ENCODE measurements around the gene STRADB.

The STRADB gene

DNA sequence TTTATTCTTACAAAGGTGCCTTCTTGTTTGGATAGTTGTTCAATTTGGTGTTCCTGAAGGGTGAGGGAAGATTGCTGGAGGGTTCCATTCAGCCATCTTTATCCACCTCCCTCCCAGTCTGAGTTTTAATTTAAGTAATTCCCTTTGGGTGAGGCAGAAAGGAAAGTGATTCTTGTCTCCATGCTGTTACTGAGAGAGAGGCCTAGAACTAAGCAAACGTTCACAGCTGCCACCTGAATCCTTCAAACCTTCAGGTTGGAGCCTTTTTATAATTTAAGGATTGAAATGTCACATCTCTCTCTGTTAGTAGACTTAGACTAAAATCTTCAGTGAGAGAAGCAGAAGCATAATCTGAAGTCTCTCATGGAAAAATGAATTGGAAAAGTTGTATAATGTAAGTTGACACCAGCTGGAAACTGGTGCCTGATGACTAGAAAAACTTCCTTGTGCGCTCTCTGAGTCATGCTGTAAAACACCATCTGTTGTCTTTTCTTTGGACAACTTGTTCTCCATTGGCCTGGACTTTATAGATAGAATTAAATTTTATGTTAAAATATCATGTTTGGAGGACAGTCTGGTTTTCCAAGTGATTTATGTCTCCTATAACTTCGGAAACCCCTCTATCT, 14.6 kb downstream of the STRADB start:
- DNase-seq (ENCODE audit: low read depth, low spot score) = no peak

DNA sequence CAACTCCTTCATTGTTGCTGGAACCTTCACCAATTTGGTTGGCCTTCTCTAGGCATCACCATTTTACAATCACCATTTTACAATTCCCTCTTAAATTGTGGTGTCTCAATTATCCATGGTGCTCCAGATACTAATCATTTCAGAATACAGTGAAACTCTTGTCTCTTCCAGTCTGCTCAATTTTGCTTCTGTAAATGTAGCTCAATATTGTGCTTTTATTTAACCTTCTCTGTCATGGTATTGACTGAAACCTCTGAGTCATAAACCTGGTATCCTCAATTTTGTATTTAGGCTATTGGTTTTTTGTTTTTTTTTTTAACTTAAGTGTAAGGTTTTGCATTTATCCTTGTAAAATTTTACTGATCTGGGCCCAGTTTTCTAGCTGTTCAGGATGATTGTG, 16.1 kb downstream of the STRADB start:
- no peak for DNase-seq (ENCODE audit: low read depth, low spot score)

DNA sequence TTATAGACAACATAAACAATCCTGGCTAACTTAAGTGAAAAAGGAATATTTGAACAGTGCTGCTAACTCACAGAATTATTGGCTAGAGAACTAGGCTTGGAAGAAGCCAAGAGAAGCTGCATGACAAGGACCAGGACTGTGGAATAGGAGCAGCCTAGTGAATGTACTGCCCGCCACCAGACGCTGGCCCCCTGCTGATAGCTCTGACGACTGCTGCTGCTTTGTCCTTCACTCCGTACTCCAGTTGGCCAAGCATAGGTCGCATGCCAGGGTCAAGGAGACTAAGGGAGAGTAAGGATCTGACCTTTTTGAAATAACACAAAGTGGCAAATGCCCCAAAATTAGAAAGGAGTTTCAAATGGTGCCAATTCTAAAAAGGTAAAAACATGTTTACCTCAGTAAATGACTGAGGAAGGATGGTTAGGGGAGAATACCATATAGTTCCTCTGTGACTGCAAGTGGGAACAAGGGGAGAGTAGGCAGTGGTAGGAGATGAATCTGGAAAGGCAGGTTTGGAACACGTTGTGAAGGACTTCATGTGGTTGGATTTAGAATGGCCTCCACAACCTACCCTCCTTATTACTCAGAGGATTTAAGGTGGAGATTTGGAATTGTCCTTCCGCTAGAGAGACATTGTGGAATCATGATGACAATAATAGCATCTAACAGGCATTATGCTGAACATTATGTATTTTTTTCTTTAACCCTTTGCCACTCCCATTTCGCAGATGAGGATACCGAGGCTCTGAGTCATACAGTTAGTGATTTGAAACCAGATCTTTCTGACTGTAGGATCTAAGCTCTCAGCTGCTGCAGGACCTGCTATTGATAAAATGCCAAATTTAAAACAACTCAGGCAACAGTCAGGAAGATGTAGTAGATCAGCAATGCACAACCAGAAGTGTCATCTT, 19.5 kb downstream of the STRADB start:
- DNase-seq (ENCODE audit: low read depth, low spot score) = no peak

DNA sequence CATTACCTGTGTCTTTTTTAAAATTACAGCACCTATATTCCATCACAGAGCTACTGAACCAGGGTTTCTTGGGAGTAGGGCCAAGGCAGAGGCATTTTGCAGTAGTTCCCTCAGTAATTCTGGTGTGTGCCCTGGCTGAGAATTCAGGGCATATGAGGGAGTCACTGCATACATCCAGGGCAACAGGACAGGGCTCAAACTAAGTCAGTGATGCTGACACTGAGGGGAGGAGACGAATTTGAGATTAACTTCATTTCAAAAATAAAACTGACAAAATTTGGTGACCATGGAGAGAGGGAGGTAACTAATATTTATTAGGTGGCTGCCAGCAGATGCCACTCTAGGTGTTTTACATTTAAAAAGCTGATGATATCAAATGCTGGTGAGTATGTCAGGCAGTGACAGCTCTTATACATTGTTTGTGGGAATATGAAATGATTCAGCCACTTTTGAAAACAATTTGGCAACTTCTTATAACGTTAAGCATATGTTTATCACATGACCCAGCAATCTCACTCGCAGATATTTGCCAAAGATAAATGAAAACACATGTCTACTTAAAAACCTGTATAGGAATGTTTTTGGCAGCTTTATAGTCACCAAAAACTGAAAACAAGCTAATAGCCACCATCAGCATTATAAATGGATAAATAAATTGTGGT, 20.3 kb downstream of the STRADB start:
- DNase-seq (ENCODE audit: low read depth, low spot score) = no peak

DNA sequence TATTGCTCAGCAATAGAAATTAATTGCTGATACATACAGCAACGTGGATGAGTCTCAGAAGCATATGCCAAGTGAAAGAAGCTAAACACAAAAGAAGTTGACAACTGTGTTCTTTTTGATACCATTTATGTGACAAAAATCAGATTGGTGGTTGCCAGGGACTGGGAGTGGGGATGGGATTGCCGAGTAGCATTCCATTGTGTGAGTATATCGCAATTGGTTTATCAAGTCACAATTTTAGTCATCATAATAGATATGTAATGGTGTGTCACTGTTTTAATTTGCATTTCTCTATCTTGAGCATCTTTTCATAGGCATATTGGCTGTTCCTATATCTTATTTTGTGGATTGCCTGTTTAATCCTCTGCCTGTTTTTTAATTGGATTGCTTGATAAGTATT, 20.9 kb downstream of the STRADB start:
- DNase-seq (ENCODE audit: low read depth, low spot score) = no peak

DNA sequence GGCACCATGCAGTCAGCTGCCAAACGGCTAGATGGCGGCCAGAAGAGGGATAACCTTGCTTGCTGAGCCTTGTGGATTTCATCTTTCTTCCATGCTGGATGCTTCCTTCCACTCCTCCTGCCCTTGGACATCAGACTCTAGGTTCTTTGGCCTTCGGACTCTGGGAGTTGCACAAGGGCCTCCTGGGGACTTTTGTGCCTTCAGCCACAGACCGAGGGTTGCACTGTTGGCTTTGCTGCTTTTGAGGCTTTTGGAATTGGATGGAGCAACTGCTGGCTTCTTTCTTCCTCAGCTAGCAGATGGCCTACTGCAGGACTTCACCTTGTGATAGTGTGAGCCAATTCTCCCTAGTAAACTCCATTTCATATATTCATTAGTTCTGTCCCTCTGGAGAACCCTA, 31.0 kb downstream of the STRADB start:
- no peak for DNase-seq (ENCODE audit: low read depth, low spot score)

DNA sequence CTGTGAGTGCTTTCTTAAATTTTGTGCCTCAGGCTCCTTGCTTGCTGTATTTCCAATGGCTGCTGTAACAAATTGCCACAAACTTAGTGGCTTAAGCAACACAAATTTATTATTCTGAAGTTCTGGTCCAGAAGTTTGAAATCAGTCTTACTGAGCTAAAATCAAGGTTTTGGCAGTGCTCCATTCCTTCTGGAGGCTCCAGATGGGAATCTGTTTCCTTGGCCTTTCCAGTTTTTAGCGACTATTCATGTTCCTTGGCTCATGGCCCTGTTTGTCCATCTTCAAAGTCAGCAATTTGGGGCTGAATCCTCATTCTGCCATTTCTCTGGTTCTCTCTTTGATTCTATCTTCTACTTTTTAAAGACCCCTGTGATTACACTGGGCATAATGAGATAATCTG, 31.8 kb downstream of the STRADB start:
- no peak for DNase-seq (ENCODE audit: low read depth, low spot score)

DNA sequence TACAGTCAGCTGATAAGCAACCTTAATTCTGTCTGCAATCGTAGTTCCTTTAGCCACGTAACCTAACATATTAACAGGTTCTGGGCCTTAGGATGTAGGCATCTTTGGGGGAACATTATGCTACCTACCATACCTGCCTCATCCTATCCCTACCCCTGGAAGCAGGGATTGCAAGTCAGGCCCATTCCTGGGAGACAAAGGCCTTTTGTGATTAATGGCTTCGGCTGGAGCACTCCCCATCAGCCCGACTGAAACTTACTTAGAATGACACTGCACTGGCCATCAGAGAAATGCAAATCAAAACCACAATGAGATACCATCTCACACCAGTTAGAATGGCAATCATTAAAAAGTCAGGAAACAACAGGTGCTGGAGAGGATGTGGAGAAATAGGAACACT, 32.2 kb downstream of the STRADB start:
- peak; percentile 2 for DNase-seq (ENCODE audit: low read depth, low spot score)

DNA sequence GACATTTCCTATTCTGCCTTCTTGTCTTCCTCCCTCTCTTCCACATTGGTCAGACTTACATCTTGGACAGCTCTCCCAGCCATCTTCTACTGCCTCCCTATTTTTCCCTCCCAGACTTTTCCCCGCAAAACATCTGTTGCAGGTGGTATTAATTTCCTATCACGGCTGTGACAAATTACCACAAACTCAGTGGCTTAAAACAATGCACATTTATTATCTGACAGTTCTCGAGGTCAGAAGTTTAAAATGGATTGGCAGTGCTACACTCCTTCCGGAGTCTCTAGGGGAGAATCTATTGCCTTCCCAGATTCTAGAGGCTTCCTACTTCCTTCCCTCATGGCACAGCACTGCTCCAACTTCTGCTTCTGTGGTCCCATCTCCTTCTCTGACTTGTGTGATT, 33.3 kb downstream of the STRADB start:
- DNase-seq (ENCODE audit: low read depth, low spot score) = no peak

DNA sequence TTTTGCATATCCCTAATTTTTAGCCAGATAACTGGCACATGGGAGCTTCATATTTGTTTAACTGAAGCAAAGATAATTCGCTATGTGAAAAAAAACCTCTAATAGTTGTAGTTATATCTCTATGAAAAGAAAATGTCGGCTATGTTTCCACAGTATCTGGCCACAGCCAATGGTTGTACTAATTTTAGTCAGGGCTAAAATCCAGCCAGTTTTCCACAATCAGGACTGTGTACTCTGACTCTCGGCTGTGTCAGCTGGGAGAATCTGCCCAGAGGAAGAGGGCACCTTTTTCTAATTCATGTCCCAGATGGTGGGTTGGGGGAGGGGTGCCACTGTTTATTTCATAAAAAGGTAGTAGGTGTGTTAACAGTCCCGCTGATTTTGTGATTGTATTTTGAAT, 38.8 kb downstream of the STRADB start:
- no peak for DNase-seq (ENCODE audit: low read depth, low spot score)

DNA sequence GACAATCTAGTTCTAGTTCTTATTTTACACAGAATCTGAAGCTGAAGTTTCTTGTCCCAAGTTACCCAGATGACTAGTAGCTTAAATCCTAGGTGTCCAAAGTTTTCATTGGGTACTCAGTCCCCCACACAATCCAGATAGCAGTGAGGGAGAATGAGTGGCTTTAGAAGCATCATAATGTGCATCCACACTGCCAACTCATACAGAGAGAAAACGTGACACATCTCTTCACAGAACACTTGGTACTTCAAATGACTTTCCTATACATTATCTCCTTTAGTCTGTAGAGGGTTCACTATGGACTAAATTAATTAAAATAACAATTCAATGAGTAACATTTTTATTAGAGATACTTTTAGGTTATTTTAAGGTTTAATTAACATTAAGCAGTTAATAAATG, 45.2 kb downstream of the STRADB start:
- DNase-seq (ENCODE audit: low read depth, low spot score) = no peak

DNA sequence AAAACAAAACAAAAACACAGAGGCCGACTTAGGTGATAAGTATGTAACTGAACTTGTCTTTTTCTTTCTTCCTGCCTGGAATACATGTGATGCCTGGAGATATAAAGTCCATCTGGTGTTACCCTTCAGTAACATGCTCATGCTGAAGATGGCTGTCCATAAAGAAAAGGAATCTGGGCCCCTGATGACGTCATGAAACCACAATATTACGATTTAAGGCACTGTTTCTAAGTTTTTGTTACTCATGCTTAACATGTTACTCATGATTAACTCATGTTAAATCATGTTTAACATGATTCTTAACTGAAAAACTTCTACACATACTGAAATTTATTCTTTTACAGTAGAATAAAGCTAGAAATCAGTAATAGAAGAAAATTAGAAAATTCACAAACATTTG, 49.0 kb downstream of the STRADB start:
- DNase-seq (ENCODE audit: low read depth, low spot score) = no peak

DNA sequence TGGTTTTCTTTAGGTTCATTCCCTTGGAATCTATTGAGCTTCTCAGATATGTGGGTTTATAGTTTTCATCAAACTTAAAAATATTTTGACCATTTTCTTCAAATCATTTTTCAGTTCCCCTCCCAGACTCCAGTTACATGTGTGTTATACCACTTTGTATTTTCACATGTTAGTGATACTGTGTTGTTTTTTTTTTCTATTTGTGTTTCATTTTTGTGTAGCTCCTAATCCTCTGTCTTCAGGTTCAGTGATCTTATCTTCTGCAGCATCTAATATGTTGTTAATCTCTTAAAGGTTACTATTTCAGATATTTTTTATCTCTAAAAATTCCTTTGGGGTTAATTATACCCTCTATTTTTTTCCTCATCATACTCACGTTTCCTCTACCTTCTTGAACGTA, 51.2 kb downstream of the STRADB start:
- no peak for DNase-seq (ENCODE audit: low read depth, low spot score)

DNA sequence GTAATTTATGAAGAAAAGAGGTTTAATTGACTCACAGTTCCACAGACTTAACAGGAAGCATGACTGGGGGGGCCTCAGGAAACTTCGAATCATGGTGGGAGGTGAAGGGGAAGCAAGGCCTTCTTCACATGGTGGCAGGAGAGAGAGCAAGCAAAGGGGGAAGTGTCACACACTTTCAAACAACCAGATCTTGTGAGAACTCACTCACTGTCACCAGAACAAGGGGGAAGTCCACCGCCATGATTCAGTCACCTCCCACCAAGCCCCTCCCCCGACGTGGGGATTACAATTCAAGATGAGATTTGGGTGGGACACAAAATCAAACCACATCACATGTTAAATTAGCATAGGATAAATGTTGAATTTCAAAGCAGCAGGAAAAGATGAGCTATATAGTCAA, 56.2 kb downstream of the STRADB start:
- no peak for DNase-seq (ENCODE audit: low read depth, low spot score)

DNA sequence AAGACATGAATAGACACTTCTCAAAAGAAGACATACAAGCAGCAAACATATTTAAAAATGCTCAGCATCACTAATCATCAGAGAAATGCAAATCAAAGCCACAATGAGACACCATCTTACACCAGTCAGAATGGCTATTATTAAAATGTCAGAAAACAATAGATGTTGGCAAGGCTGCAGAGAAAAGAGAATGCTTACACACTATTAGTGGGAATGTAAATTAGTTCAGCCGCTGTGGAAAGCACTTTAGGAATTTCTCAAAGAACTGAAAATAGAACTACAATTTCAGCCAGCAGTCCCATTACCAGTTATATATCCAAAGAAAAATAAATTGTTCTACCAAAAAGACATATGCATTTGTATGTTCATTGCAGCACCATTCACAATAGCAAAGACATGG, 61.7 kb downstream of the STRADB start:
- no peak for DNase-seq (ENCODE audit: low read depth, low spot score)

DNA sequence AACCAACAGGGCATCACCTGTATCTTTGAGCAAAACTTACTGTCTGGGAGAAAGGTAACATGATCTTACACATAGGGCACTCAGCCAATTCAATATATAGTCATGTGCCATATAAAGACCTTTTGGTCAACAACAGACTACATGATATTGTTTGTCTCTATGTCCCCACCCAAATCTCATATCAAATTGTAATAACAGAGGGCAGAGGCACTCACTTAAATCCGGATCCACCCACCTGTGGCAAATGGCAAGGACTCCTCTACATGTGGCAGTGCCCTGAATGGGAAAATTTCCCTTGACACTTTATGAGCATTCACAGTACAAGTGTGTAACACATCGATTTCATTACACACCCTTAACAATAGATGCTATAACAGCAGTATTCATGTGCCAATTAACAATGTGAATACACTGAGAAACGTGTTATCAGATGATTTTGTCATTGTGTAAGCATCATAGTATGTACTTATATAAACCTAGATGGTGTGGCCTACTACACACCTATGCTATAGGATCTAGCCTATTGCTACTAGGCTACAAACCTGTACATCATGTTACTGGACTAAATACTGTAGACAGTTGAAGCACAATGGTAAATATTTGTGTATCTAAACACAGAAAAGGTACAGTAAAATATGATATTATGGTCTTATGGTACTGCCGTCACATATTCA, 64.2 kb downstream of the STRADB start:
- DNase-seq (ENCODE audit: low read depth, low spot score) = no peak

DNA sequence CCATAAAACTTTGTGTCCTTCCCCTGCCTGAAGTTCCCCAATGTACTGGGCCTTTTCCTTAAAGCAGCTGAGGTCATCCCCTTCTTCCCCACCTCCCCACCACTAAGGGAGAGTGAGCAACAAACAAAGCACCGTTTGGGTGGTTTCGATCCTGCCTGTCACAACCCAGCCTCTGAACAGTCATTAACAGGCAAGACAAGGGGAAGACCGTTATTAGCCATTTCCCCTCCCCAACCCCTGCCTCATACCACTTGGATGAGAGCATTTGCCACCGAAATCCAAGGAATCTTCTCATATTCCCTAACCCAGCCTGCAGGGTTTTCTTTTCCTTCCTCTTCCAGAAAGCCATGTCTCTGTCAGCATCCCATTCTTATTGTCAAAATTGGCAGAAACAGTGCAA, 65.6 kb downstream of the STRADB start:
- no peak for DNase-seq (ENCODE audit: low read depth, low spot score)

DNA sequence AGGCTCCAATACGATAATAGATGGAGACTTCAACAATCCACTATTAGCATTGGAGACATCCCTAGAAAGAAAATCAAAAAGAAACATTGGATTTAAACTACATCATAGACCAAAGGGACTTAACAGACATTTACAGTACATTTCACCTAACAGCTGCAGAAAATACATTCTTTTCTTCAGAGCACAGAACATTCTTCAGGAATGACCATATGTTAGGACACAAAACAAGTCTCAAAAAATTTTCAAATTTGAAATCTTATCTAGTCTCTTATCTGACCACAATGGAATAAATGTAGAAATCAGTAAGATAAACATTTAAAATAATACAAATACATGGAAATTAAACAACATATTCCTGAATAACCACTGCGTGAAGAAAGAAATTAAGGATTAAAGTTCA, 68.7 kb downstream of the STRADB start:
- no peak for DNase-seq (ENCODE audit: low read depth, low spot score)

DNA sequence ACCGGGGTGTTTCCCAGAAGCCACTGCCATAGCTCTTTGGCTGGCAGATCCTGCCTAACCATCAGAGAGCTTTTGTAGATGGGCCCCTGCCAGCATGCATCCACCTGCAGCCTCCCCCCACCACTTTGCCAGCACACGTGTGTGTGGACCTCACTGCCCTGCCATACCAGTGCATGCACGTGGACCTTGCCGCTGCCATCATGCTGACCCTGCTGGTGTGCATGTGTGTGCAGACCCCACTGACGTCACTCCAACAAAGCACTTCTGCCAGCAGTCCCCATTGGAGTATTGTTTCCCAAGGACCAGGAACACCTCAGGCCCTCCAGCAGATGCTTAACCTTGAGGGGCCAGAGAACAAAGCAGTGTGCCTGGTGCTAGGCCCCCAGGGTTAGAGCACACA, 71.4 kb downstream of the STRADB start:
- no peak for DNase-seq (ENCODE audit: low read depth, low spot score)

DNA sequence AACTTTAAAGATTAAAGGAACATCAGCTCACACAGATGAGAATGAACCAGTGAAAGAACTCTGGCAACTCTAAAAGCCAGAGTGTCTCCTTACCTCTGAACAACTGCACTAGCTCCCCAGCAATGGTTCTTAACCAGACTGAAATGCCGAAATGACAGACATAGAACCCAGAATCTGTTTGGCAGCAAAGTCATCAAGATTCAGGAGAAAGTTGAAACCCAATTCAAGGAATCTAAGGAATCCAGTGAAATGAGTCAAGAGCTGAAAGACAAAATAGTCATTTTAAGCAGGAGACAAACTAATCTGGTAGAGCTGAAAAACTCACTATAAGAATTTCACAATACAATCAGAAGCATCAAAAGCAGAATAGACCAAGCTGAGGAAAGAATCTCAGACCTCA, 72.0 kb downstream of the STRADB start:
- no peak for DNase-seq (ENCODE audit: low read depth, low spot score)

All from iPS DF 19.7 (cell line).